Measurements from ENCODE around the gene CDH19.

The CDH19 gene, protein sequence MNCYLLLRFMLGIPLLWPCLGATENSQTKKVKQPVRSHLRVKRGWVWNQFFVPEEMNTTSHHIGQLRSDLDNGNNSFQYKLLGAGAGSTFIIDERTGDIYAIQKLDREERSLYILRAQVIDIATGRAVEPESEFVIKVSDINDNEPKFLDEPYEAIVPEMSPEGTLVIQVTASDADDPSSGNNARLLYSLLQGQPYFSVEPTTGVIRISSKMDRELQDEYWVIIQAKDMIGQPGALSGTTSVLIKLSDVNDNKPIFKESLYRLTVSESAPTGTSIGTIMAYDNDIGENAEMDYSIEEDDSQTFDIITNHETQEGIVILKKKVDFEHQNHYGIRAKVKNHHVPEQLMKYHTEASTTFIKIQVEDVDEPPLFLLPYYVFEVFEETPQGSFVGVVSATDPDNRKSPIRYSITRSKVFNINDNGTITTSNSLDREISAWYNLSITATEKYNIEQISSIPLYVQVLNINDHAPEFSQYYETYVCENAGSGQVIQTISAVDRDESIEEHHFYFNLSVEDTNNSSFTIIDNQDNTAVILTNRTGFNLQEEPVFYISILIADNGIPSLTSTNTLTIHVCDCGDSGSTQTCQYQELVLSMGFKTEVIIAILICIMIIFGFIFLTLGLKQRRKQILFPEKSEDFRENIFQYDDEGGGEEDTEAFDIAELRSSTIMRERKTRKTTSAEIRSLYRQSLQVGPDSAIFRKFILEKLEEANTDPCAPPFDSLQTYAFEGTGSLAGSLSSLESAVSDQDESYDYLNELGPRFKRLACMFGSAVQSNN
- total RNA-seq, result 0 to 0.21 (median 0) reads per million in 18 experiments

DNA sequence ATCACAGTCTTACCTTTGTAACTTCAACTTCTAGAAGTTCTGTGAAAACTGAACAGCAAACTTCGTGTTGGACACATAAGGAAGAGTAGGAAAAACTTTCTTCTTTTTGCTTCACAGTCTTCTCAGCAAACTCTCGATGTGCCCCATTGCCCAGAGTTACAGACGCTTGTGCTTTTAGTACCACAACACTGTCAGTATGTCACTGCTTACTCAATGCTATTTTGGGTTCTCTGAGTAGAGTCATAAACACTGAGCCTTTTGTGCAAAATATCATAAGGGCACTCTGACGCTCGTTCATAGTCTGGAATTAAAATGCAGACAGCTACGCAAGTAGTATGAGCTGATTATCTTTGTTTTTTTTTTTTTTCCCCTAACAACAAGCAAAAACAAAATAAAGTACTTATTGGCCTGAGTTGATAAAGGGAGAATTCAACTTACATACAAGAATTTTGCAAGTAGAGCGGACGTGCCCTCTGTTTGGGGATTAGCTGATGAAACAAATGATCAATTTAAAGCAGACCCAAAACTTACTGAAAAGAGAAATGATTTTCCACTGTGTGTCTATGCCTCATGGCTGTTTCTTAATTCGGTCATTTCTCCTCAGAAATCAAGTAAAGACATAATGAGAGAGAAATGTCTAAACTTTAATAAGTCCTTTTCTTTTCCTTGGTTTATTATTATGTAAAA, at the start of gene CDH19:
TSS of gene CDH19 (minus strand) at position 150 of the 687 bp plus-strand sequence. CDS start 31,886 bp downstream, outside the sequence.
- DNase-seq, result no peak

DNA sequence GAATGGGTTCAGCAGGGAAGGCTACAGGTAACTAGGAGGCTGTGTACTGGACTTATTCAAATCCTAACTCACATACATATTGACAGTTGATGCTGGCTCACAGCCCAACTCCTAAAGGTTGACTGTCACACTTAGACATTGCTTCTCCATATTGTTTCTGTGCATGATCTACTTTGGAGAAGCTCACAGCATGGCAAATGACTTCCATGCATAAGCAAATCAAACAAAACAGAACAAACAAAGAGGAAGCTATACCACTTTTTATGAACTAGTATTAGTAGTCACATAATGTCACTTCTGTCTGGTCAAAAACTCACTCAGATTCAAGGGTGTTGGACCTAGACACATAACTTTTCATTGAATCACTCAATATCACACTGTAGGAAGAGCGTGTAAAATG, 43.8 kb upstream of the CDH19 start:
- peak; percentile 46 to 49 for DNase-seq

DNA sequence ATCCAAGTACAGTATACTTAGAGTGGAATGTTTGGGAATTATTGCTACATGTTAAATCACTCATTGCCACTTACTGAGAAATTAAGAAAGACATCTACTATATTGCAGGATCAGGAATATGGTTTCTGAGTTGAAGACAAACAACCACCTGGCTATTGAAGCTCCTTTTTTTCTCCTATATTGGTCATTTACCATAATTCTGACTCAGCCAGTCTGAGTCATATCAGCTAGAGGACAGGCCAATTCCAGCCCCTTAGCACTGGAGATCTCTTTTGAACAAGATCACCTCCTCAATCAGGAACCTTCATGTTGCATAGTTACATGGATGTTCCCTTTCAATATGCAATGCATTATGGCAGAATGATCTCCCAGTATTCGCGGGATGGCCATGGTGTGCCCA, 42.7 kb upstream of the CDH19 start:
- no peak for DNase-seq

DNA sequence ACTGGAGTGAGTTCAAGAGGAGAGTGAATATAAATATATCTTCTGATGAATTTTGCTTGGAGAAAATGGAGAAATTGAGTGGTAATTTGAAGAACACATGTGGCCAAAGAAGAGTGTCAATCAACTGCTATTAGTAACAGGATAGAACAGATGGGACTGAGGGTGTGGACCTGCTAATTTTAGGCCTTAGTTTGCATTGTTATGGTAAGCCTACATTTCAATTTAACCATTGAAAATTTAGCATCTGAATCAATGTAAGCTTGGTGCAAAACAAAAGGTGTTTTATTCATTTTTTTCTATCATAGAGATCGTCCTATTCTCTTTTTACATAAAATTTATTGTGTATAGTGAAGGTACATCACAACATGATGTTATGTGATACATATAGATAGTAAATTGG, 42.1 kb upstream of the CDH19 start:
- DNase-seq, result no peak

DNA sequence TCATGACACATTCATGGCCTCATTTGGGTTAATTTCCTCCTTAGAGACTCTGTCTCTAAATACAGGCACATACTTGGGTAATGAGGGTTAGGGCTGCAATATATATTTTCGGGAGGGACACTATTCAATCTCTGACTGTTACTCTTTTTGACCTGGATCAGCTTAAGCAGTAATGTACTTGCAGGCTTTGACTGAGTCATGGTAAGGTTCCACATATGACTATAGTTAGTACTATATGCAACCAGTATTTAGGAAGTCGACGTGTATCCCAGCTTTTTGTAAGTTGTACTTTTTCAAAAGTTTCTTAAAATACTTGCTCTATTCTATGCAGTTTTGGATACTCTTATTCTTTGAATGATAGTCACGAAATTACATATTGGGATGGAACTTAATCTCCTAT, 37.2 kb upstream of the CDH19 start:
- DNase-seq, result peak; percentile 30 to 36

DNA sequence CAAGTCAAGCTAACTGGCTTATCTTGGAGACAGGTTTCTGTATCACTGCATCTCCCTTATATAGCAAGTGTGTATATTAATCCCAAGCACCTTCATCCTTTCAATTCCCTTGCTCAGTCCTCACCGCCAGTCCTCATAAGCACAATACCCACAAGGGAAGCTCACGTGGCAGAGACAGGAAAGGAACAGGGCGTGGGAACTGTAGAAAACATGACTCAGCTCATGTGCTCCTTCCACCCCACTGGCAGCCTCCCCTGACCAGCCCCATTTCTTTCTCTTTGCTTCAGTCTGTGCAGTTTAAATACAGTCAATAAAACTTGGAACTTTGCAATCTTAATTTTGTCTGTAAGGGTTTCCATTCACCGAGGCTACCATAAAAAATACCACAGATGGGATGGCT, 36.5 kb upstream of the CDH19 start:
- DNase-seq, result peak; percentile 80 to 86

DNA sequence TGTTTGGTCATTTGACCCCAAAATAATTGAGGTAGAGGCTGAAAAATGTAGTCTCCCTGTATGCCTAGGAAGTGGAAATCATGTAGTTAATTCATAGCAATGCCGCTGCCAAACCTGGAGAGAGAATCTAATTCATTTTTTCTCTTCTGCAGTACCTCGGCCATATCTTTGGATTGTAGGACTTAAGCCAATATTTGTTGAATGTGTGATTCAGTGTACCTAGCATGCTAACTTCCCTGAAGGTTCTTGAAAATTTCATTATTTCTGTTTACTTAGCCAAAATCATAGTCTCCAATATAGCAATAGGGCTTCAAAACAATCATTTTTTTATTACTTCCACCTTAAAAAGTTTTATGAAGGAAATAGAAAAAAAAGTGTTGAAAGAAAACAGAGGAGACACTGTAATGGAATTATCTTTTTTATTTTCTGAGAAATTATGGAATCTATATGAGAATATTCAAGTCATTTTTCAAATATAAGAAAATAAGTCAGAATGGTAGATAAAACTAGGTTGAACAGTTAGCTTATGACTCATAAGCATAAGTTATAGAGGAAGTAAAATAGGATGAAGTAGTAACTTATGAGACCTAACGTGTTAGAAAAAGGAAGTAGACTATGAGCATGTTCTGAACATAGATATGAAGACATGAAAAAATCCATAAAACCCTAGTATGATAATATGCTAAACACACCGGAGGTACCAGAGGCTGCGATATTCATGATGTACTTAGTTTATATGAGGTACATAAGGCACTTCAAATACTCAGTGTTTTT, 35.2 kb upstream of the CDH19 start:
- DNase-seq, result peak; percentile 28 to 86

DNA sequence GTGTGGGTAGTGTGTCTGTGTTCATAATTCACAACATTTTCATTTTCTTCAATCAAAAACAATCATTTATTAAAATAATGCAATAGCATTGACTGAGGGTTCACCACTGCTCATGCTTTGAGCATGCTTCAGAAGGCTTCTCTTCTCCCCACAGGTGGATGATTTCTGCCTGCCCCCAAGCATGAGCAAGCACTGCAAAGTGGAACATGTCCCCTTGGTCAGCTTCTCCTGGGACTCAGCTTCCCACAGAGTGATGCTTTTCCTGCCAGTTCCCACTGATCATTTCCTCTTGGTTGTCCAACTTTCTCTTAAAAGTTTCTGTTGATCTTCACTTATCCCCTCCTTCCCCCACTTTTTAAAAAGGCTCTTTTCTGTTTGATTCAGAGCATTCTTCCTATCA, 31.5 kb upstream of the CDH19 start:
- DNase-seq, result no peak

DNA sequence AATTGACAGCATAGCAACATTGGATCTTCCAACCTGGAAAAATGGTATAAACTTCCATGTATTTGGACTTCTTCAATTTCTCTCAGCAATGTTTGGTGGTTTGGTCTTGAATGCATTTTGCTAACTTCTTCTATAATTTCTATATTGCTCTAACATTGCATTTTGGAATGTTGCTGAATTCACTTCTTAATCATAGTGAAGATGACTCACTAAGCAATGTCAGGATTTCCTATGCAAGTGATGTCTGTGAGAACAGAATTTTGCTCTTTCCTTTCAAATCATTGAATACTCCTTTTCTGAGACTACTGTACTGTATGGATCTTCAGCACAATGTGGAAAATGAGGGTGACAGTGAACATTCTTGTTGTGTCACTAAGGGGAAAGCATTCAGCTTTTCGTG, 28.9 kb upstream of the CDH19 start:
- DNase-seq, result peak in 1 of 2 donors; percentile 35

DNA sequence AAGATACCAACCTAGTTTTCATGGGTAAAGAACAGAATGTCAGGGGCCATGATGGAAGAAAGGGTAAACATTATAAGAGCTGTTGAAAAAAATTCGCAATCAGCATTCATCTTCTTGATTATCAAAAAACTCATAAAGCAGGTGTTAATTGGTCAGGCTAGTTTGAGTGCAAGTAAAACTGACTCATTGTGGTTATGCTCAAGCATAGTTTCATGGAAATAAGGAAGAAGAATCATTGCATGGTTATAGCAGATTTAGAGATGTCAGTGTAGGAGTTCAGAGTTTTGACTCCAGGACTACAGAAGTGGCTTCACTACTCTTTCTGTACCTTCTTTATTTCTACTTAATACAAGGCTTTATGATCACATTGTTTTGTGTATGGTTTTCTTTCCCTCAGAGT, 26.9 kb upstream of the CDH19 start:
- DNase-seq, result peak; percentile 57 to 78

DNA sequence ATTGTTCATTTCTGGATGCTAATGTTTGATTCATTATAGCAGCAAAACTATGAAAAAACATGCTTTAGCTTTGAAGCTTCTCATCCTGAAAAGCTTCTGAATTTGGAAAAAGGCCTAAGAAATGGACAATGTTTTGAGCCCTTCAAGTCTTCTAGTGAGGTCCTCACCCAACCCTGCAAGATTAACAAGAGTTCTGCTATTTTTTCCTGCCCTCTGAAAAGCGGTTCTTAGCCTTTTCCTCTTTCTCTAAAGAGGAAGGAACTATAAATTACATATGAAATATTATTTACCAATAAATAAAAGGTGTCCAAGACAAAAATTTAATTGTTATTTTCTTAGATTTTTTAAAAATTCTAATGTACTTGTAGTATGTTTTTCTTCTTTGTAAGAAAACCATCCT, 19.9 kb upstream of the CDH19 start:
- peak; percentile 61 to 68 for DNase-seq

DNA sequence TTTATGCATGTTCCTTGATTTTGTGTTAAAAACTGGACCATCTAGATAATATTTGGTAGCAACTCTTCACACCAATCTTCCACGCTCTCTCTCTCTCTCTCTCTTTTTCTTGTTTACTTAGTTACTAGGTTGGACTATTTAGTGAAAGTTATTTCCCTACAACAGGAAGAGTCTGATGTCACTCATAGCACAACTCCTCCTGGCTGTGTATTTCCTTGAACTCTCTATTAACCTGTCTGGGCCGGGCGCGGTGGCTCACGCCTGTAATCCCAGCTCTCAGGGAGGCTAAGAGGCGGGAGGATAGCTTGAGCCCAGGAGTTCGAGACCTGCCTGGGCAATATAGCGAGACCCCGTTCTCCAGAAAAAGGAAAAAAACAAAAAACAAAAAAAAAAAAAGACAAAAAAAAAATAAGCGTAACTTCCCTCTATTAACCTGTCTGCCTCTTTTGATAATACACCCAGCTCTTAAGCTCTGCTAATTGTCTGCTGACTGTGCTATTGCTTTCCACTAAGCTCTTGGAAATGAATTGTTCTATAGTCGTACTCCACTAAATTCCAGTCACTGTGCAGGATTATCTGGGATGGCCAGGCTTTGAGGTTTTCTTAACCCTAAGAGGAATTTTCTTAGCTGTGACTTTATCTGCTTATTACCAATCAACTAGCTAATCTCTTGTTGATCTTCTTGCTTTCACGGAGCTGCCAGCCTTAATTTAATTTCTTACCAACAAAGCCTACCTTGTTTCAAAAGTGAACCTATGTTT, 18.1 kb upstream of the CDH19 start:
- no peak for DNase-seq

DNA sequence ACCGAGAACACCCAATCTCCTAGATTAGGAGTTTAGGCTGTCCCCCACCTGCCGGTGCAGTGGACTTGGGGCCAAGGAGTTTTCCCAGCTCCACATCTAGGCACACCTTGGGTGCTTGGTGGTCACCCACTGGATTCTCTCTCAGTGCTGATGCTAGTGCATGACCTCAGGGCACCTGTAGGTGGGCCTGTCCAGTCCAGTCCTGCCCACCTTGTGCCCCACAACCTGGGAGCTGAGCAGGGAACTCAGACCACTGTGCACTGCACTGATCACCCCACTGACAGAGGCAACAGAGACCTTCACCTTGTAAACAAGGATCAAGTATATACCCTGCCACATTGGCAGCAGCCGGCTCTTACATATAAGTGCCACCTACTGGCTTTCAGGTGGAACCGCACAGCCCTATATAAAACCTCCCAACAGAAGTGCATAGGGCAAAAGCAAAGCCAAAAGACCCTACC, 12.7 kb upstream of the CDH19 start:
- peak; percentile 7 to 43 for DNase-seq

DNA sequence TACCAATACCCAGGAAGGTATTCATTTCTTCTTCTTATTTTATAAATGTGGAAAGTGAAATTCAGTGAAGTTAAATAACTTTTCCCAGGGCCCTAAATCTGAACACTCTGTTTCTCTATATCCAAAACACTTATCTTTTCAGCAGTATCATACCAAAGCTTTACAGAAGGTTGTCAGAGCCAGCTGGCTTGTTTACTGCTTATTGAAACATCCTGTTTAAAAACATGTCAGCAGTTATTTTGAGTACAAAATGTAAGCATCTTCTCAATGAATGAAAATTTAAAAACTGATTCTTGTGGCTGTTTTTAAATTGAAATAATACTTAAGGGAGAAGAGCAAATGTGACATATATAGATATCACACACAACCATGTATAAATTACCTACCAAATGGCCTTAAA, 11.3 kb upstream of the CDH19 start:
- DNase-seq, result no peak

DNA sequence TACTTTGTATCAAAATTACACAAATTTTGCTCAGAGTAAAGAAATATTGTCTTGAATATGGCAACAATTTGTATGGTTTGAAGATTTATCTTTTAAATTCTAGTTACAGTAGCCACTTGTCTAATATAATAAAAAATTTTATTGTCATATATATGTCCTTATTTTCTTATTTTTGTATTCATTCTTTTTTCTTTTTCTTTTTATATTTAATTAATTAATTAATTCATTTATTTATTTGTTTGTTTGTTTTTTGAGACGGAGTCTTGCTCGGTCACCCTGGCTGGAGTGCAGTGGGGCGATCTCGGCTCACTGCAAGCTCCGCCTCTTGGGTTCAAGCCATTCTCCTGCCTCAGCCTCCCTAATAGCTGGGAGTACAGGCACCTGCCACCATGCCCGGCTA, 3.7 kb upstream of the CDH19 start:
- no peak for DNase-seq

DNA sequence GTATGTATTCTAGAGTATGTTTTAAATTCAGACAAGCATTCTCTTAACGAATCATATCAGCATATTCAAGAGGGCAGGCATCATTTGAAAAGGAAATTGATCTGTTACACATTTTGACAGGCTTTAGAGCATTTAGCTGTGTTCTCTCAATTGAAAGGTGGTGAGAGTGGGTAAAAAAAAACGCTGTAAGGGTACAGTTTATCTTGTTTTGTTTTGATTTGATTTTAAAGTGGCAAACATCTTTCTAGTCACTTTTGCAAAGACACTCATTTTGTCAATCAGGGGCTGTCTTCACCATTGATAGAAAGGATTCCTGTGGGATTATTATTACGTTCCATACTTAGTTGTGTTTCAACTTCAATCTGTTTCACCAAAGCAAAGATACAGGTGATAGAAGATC, 2.2 kb downstream of the CDH19 start:
- DNase-seq, result no peak

DNA sequence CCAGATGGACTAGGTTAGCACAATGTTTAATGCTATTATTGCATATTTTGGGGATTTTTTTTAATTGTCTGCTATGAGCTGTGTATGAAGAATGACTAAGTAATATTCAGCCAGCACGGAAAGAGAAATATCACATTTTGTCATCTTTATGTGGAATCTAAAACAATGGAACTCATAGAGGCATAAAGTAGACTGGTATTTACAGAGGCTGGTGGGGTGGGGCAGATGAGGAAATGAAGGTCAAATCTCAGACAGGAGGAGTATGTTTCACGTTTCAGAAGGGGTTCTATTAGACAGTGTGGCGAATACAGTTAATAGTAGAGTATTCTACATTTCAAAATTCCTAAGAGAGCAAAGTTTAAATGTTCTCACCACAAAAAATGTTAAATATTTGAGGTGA, 4.7 kb downstream of the CDH19 start:
- DNase-seq, result no peak

DNA sequence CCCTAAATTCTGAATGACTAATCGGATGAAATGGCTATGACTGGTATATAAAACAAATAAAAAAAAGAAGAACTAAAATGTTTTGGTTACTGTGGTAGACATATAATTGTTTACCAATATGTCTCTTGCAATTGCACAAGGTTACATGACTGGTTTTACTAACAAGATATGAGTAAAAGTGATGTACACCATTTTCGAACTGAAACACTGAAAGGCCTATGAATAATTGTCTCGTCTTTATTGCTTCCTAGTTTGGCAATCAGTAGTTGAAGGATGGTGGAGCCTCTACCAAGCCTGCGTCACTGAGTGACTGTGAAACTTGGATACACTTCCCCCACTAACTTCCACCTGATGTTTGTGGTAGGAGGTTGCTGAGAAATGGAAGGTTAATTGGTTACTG, 16.5 kb downstream of the CDH19 start:
- no peak for DNase-seq

DNA sequence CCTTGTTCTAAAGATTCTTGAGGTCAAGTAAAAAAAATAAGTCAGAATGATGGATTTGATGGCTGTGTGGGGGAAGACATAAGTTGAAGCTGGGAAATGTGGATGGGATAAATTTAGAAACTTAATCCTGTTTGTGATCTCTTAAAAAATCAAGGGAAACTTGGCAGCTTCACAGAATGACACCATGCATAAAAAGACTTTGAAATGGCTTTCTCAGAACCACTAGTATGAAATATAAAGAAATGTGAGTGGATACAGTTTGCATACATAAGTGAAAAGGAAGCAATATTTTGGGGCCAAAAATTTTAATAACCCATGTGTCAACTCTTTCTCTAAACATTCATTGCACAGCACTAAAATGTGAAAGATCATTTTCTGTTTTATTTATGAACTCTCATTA, 21.7 kb downstream of the CDH19 start:
- no peak for DNase-seq

DNA sequence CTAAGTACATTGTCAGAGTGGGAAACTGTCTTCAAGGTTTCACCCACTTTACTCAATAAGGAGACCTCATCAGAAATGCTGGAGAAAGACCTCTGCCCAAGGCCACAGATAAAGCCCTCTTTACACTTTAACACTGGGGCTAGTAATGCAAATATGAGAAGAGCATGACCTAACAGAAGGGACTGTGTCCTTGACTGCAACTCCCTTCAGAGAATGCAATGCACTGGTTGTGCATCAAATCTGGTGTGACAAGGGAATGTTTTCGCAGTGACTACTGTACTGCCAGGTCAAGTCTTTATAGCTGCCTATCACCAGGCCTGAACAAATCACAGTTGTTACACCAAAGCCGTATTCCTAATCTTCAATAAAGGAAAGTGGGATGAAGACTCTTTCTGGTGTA, 28.6 kb downstream of the CDH19 start:
- no peak for DNase-seq

DNA sequence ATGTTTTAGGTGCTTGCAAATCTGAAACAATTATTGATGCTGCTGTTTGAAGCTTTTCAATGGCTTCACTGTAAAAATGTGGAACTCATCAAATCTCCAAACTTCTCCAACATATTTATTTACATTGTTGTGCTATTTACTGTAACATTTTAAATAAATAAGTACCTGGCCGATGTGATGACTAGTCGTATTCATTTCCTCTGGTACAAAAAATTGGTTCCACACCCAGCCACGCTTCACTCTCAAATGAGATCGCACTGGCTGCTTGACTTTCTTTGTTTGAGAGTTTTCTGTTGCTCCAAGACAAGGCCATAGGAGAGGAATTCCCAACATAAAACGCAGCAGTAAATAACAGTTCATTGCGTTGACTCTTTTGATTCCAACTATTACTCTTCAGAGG, 32.0 kb downstream of the CDH19 start:
- DNase-seq, result no peak

DNA sequence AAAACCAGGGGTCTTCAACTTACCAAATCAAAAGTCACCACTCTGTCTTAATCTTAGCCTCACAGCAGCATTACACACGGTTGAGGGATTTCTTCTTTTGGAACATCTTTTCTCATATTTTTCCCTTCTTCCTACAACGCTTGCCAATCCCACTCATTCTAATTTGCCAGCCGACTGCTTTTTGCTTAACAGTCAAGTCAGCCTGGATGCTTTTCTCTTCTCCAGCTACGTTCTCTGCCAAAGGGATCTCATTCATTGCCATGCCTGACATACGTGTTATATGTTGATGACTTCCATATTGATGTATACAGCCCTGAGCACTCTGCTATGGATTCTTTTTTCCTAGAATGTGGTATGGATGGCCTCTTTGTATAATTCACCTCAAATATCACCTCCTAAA, 37.3 kb downstream of the CDH19 start:
- no peak for DNase-seq

Data from inflammatory macrophage (primary cell).